HG03060 (cell line): ENCODE measurements around the gene TNFAIP8.

Experiments
- ATAC-seq: cut with Tn5 transposase; IDR thresholded peaks from one replicate; pipeline ENCODE4 v1.9.1; 2021; ENCODE audit warnings: low read depth, moderate number of reproducible peaks; ENCODE audit not compliant: unreplicated experiment

The TNFAIP8 gene

DNA sequence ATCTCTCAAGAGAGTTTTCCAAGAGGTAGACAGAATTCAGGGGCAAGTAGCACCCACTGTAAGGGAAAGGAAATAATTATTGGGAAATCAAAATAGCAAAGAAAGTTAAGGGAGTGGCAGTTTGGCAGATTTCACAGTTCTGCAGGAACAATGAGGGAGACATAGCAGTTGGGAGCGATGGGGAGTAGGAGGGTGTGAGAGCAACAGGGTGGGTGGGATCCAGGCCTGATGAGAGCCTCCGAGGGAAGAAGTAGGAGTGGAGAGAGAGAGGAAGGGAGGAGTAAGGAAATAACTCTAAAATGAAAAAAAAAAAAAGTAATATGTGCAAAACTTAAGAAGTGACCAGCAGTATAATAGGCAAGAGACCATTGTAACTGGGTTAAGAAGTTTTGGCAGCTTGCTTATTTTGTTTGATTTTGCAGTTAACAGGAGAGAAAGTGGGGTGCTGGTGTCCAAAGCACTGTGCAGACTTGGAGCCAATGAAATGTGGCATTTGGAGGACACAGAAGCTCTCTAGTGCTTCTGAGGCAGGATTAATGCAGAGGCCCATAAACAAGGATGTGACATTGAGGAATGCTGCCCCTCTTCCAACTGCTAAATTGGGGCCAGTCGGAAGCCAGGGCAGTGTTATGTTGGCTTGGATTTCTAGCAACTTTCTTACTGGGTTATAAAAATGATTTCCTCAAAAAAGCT is 10.2 kb downstream of the TNFAIP8 start:
- no peak for ATAC-seq

DNA sequence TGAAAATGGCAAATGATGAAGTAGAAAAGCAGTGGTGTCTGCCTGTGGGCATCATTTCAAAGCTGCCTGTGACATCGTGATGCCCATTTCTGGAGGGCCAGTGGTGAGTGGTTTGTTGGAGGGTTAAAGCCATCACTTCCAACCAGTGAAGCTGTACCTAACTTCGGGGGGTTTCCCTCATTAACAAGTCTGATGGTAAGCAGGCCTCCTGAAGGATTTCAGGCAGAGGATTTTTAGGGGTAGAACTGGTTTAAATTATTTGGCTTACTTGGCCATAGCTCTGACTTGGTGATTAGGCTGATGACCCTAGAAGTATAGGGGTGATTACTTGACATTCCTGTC is 10.7 kb downstream of the TNFAIP8 start:
- no peak for ATAC-seq

DNA sequence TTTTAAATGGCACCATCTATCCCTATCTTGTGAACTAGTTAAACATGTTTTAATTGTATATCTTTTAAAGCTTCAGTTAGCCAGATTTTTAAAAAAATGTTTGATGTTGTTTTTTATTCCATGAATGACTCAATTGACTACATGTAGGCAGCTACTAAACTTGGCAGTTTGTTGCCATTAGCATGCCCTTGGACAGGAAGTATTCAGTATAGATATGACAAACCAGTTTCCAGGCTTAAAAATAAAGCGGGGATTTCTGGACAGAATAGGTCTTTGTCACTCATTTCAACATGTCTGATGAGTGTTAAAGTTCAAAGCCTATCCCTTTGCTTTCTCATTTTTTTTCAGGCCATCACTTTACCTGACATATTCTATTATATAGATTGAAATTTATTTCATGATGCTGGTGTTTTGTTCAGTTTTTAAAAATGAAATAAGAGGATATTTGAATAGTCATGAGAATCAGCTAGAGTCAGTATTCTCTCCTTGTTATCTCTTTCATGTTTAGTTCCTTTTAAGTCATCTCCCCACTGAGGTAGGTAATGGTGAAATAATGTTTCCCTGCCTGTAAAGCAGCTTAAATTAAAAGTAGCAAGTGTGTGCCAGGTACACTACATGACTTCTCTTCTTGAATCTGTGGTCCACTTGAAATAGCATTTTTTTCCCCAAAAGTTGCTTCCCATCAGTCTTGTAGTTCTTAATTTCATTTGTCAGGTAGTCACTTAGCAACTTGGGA is 11.9 kb downstream of the TNFAIP8 start:
- ATAC-seq: peak; percentile 77

DNA sequence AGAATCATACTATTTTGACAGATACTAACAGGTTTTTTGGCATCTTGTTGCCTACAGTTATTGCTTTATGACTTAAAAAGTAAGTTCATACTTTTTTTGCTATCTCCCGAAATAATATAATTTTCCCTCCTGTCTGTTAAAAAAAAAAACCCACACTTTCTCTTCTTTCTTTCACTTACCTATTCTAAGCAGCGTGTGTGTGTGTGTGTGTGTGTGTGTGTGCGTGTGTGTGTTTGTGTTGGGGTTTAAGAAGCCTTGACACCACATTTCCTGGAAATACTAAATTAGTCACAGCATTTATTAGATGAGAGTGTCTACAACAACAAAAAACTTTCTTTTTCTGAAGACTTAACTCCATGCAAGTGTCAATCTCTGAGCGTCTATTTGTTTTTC is 12.4 kb downstream of the TNFAIP8 start:
- ATAC-seq: no peak

DNA sequence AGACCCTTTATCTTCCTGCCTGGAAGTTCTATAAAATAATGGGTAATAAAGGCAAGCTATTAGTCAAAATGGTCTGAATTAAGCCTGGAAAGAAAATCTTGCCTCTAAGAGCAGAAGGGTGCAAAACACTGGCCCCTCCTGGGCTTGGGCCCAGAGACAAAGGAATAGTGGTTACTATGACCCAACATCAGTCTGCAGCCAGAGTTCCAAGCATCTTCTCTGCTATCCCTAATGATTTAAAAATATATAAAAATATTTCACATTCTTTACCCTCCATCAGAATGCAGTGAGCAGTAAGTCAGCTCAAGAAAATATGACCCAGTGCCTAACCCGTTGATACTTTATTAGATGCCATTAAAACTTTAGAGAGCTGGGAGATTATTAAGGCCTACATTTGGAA is 14.7 kb downstream of the TNFAIP8 start:
- ATAC-seq: no peak

DNA sequence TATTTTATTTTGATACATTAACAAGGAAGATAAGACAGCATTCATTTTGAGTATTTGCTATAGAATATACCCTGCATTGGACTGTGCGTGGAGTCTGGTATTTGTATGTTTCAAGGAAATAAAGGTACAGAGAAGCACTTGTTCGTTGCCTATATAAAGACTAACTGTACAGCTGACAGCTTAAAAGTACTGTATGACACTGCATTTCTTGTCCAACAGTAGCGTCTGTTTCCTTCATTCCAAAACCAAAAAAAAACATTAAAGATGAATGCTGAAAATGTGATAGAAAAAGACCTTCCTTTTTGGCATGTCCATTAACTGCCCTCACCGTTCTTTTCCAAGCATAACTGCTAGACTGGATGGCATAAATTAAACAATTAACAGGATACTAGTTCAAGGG is 15.3 kb downstream of the TNFAIP8 start:
- ATAC-seq: no peak

DNA sequence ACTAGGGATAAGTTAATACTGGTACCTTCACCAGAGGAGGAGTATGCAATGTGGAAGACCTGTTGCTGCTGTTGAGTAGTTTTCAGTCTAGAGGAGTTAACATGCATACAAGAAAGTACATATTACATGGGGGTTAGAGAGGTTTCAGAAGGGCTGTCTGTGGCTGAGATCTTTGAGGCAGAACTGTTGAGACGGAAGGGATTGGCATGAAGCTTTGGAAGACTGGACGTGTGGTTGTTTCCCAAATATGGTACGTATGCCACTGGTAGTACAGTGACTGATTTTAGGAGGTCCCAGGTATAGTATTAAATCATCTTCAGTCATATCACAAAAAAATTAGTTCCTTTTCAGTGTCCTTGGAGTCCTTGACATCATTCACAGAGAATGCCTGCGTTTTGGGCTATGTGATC is 17.6 kb downstream of the TNFAIP8 start:
- peak; percentile 53 for ATAC-seq

DNA sequence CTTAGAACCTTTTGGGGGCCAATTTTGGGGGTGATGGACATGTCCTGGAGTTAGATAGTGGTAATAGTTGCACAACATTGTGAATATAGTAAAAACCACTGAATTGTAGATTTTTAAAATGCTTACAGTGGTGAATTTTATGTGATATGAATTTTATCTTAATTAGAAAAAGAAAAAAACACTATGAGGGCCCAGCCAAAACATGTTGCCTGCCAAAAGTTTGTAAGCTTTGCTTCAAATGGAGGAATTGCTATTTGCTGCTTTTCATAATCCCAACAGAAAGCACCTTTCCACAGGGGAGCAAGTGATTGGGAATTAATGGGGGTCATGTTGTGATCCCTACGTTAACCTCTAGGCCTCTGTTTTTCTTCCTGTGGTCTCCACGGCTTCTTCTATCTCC is 19.1 kb downstream of the TNFAIP8 start:
- ATAC-seq: no peak

DNA sequence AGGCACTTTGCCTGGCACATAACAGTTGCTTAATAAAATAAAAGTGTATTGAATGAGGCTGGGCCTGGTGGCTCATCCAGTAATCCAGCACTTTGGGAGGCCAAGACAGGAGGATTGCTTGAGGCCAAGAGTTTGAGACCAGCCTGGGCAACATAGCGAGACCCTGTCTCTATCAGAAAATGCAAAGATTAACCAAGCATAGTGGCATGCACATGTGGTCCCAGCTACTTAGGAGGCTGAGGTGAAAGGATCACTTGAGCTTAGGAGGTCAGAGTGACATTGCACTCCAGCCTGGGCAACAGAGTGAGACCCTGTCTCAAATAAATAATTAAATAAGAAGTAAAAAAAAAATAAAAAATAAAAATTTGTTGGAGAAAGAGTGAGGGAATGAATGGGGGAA is 21.2 kb downstream of the TNFAIP8 start:
- no peak for ATAC-seq

DNA sequence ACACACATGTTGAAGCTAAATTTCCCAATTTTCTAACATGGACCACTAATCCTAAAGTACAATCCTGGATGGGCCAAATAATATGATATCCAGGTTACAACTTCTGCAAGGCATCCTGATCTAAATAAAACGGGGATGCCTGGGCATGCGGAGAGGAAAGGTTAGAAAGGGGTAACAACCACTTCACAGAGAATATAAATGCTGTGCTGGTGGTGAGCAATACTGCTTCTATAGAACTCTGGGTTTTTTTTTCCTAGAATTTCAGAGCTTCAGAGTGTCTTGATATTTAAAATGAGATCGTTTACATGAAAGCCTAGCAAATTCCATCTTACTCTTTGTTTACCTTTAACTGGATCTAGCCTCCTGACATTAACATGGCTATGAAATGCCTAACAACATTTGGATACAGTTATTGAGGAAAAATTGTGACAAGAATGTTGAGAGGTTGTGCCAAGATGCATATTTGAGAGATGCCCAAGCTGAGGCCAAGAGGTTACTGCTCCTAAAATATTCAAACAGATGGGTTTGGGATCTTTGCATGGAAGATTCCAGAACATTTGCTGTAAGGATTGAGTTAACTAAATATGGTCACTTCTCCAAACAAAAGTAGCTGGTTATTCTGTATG is 22.4 kb downstream of the TNFAIP8 start:
- ATAC-seq: no peak

DNA sequence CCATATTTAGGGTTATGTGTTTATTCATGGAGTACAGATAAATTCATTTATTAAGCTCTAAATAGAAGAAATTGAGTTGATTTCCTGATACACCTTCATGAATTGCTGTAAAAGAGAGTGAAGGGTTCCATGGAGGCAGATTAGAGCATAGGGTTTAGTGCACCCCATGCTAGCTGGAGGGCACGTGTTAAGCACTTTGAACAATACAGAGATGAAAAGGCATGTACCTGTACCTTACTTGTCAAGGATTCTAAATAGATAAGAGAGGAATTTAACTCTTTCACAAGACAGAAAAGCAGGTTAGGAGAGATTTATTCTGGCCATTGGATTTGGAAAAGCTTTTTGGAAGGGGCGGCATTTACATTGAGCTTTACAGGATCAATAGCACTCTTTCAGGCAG is 23.3 kb downstream of the TNFAIP8 start:
- ATAC-seq: no peak

DNA sequence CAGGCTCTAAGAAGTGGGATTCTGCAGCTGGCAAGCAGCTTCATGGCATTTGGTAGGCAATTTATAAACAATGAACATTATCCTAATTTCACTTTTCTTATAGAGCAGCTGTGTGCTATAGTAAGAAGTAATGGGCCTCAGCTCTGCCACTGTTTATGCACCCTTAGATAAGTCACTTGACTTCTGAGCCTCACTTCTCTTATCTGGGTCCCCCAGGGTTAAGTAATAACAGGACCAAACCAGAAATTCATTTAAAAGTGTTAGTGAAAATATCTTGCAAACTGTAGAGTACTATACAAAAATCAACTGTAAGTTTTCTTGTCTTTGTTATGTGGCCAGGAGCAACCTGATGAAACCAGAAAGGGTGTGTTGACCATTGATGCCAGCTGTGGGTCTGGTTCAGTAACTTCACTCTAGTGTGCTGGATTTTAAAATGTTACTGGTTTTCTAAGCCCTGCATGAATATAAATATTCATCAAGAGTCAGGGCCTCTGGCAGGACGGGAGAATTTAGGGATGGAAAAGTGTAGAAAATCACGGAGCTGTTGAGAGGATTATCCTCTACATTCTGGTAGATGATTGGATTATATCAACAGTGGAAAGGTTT is 24.2 kb downstream of the TNFAIP8 start:
- no peak for ATAC-seq

DNA sequence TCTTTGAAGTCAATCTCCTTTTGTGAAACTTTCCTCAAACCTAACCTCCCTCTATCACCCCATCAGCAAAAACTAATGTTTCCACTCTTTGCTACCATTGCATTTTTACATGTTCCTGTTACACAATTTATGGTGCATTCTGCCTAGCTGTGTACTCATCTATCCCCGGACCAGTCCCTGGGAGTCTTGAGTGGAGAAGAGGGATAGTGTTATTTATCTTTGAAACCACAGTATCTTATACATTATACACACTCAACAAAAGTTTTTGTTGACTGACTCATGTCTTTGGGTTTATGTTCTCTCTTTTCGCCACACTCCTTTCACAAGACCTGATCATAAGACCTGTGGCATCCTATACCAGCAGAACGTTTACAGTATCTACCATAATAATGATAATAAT is 26.4 kb downstream of the TNFAIP8 start:
- no peak for ATAC-seq

DNA sequence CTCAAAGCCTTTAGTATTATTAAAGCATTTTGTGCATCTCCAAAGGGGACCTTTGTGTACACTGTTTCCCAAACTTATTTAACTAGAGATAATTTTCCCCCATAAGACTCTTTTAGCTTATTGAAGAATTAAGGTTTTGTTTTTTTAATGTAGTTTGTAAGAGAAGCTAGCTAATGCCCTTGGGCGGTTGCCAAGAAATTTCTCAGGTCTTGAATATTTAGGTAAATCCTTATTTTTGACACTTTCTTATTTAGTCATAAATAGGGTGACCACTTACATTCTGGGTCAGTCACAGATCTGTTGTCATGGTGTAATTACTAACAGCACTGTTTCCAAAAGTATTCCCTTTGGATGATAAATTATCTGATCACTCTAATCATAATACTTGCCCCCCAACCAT is 27.2 kb downstream of the TNFAIP8 start:
- no peak for ATAC-seq

DNA sequence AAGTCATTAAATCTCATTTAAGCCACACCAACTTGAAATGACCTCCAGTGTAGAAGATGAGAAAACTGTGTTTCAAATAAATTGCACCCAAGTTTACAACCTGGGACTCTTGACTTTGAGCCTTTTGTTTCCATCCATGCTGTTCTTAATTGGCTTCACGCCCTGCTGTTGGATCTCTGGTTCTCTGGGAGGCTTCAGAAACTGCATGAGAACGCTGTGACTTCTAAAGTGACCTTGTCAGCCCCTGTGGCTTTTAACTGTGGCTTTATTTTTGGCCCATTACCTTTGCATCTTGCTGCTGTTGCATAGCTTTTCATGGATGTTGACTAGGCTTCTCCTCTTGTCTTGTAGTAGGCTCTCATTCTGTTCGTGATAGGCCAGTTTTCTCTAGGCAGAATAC is 29.3 kb downstream of the TNFAIP8 start:
- ATAC-seq: peak; percentile 30

DNA sequence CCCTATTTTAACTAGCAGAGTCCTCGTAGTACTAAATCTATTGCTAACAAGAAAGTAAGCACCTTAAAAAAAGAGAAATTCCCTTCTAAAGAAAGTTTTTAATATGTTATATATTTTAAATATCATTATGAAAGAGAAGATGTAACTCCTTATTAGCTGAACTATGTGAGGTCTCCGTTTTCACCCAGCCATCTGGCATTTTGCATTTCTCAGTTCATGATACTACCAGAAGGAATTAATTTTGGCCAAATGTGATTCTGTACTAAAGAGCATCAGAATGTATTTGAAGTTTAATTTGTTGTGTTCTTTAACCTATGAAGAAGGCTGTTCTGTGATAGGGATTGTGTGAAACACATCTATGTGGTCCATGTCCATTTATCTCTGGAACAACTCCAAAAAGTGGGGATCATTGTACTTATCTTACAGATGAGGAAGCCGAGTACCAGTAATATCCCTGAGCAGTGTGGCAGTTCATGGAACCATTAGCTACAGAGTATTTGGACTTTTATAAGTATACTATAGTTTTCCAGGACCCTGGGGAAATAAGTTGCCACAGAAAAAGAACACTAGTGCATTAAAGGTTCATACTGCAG is 29.8 kb downstream of the TNFAIP8 start:
- peak; percentile 23 for ATAC-seq

DNA sequence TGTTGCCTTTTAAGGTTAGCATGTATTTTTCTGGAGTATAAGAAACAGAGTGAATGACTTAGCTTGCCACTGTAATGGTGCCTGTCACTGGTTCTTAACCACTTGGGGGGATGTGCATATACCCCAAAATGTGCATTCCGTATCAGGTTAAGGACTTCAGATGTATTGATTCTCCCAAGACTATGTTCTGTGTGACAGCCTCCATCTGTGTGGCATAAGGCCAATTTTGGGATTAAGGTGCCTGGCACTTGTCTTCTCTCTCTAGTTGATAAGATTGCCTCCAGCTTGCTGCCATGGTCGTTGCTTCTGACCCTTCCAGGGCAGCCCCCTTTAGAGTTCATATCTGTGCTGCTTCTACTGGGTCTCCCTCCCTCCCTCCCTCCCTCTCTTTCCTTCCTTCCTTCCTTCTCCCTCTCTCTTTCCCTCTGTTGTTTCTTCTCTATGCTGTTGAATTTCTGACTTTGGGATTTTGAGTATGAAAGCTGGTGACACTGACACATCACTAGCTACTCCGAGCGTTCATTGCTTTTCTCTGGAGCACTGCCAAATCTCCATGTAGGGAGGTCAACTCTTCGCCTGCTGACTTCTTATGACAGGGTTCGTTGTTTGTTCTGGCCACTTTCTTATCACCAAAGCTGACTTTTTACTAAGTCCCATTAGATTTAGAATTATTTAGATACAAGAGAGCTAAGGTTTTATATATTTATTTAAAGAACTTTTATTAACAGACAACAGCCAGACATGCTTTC is 31.0 kb downstream of the TNFAIP8 start:
- ATAC-seq: no peak

DNA sequence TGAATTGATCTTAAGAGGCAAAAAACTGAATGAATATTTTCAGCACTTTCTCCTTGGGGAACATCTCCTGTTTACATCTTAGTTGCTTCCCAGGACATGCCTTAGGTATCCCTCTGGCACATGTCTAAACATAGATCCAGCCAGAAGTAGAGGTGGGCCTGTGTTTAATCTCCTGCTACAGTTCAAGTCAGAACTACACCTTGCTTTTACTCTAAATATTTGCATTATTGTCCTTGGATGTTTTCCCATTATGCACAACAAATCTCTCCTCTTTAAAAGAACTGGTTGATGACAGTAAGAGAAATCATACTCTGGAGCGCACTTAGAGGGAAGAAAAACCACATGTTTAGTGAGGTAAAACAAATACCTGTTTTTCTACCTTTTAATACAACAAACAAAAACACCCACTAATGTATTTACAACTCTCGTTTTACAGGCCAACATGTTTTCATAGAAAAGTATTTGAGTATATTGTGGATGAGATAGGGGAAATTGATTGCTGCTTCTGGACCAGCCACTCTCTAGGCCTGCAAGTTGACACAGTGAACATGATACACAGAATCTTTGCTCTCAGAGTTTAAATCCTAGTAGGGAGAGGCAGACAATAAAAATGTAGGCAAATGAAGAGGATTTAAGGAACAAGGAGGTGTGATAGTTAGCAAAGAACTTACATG is 32.3 kb downstream of the TNFAIP8 start:
- no peak for ATAC-seq

DNA sequence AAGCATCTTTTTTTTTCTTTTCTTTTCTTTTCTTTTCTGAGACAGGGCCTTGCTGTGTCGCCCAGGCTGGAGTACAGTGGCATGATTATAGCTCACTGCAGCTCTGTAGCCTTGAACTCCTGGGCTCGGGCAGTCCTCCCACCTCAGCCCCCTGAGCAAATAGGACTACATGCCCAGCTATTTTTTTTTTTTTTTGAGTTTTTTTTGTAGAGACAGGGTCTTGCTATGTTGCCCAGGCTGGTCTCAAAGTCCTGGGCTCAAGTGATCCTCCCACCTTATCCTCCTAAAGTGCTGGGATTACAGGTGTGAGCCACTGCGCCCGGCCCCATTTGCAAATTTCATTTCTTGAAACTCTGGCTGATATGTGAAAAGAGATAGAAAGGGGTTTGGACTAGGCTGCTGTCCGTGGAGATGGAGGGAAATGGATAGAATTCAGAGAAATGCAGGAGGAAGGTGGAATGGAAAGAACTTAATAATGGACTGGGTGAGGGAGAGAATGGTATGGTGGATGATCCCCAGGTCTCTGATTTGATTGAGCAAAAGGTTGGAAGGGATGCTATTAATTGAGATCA is 32.9 kb downstream of the TNFAIP8 start:
- ATAC-seq: no peak
